Heart right ventricle (tissue), 16 donors: ENCODE data around the gene PRKAR2B. TPM values are rescaled to one million over a fixed set of nuclear protein-coding genes. Genes with fewer than 3 reads are reported as not detected.

Experiments used
- ATAC-seq, 8 donors: fragments of 200-7000 bp; cut with Tn5 transposase; one replicate each; pipeline ENCODE4 v1.9.1; 2020; ENCODE audit warnings: mild to moderate bottlenecking in 8 of 8, moderate library complexity in 8 of 8, moderate number of reproducible peaks in 1 of 8
- DNase-seq, 2 donors: peaks; one replicate each; pipeline ENCODE4 v3.0.0-alpha.2; 2020
- H3K27ac ChIP-seq, 10 donors: fragments of 200-600 bp; sonication (generic) in 2 of 10; one replicate each; pipeline versions ENCODE4 v1.5.0 to v1.8.0; 2020 to 2022; ENCODE audit warnings: mild to moderate bottlenecking in 3 of 10
- H3K27me3 ChIP-seq, 7 donors: fragments of 200-600 bp; one replicate each; pipeline ENCODE4 v1.8.0; 2021 to 2022; ENCODE audit warnings: mild to moderate bottlenecking in 2 of 7
- H3K36me3 ChIP-seq, 9 donors: fragments of 200-600 bp; sonication (generic) in 1 of 9; one replicate each; pipeline versions ENCODE4 v1.5.0 to v1.8.0; 2020 to 2022; ENCODE audit warnings: mild to moderate bottlenecking in 2 of 9
- H3K4me1 ChIP-seq, 9 donors: fragments of 200-600 bp; sonication (generic) in 1 of 9; one replicate each; pipeline versions ENCODE4 v1.5.0 to v1.8.0; 2020 to 2022; ENCODE audit warnings: mild to moderate bottlenecking in 4 of 9
- H3K4me3 ChIP-seq, 10 donors: fragments of 200-600 bp; sonication (generic) in 2 of 10; one replicate each; pipeline versions ENCODE4 v1.5.0 to v1.8.0; 2020 to 2022; ENCODE audit warnings: mild to moderate bottlenecking in 7 of 10, moderate library complexity in 2 of 10
- H3K9me3 ChIP-seq, 11 donors: fragments of 200-600 bp in 10 of 11; sonication (generic) in 2 of 11; one replicate each; pipeline versions ENCODE4 v1.5.0 to v1.8.0; 2013 to 2022; ENCODE audit warnings: mild to moderate bottlenecking in 2 of 11, control low read depth in 1 of 11, moderate library complexity in 1 of 11
- CTCF ChIP-seq, 9 donors: fragments of 200-600 bp; sonication (generic) in 2 of 9; IDR thresholded peaks; one replicate each; pipeline versions ENCODE4 v1.5.0 to v1.8.0; 2021 to 2022; ENCODE audit warnings: antibody characterized with exemption in 9 of 9, mild to moderate bottlenecking in 5 of 9, moderate library complexity in 1 of 9
- WGBS, 2 donors: extraction: QIAGEN DNeasy Blood & Tissue Kit; methylation state at CpG; one replicate each; pipeline ENCODE4 v1.1.7; 2013; ENCODE audit warnings: inconsistent platforms in 1 of 2; 5-methylcytosine and 5-hydroxymethylcytosine counted together
- intact Hi-C, 10 donors: fragments of 100-400 bp; cut with DNase I; formaldehyde crosslinking; loops; one replicate each; pipeline versions ENCODE4 v1.11.1 to v1.14.2; 2022
- polyA plus RNA-seq, 2 donors: library from polyadenylated mRNA; stranded (reverse); fragments of 200-250 nt; gene quantifications; one replicate each; pipeline ENCODE4 v1.2.3, GENCODE V29; 2013
- total RNA-seq, 10 donors: library from RNA; stranded (reverse); fragmentation: NEBNext Ultra II Directional in 3 of 10; extraction: Animal tissue kit (Norgen Biotek cat#: 25700) in 3 of 10; gene quantifications; one replicate each; pipeline versions ENCODE4 v1.2.1 to v1.2.4, GENCODE V29; 2021 to 2023
- donor health status: Arrhythmogenic right ventricular cardiomyopathy.
- donor health status: ischemic (EF 13 %, LVEDD 7.1; RV severe dilation, severe dysfunction).
- donor health status: healthy with polysubstance abuse.
- donor health status: DM: no; HTN: yes; CAD: no.
- donor health status: DM: no; HTN: no; CAD: no.
- donor health status: ischemic (EF 25% LVEDD 6.9; RV normal size, moderate dysfunction).
- donor health status: ischemic (EF 25% LVEDD 5.7; RV mildly dilated, moderate dysfunction).
- donor health status: healthy.
- donor health status: DM: yes; HTN: yes; CAD: no.
- donor health status: Ischemic cardiomyopathy.
- donor health status: ischemic (EF 35%, LVEDD 5.7; RV mildly dilated, moderate dysfunction).
- donor health status: nonischemic (EF 11% LVEDD 7.7; RV severe dilation, severe dysfunction).
- donor health status: DM: yes; HTN: yes; CAD: no.
- donor health status: PGD.
- donor health status: ischemic (EF 29% LVEDD 5.4; RV normal size, mild dysfunction).
- donor health status: nonischemic (EF 23%, LVEDD 6.1; RV moderate dilation, normal function).

The PRKAR2B gene
- total and polyA plus RNA-seq, 12 donors, result 5.4 to 42.5 (median 24.6) TPM

GRCh38 chr7:107118109-107118900 is 73.8 kb downstream of the PRKAR2B start:
- H3K4me1 ChIP-seq, result peaks cover 0 to 31% (median 10%) of the 10 kb centered on the region in 9 donors

DNA sequence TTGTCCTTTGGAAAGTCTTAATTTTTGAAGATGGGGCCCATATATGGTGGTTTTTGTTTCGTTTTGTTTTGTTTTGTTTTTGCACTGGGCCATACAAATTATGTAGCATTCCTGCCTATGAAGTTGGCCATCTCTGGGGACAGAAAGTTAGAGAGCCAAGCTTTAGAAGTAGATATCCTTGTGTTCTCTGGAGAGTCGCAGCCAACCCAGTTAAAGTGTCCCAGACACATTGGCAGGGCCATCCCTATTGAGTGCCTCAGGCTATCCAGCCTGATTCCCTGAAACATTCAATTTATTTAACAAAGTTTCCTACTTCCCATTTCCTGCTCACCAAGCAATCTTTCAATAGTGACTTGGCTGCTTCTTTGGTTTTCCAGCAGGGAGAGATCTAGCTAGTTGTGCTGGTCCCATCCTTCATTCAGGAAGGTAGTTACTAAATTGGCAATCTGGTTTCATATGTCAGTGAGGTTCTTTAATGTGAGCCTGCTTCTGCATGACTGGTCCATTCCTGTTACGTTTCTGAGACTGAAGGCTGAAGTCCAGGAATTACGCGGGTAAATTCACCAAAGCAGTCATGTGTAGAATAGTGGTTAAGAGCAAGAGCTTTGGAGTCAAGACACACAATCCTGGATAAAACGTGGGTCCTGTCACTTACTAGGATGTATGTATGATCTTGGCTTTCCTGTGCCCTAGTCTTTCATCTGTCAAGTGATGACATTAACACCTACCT is 75.0 kb downstream of the PRKAR2B start:
- Histone ChIP-seq H3K4me3 (no peak overlapping the region), H3K27me3 (no peaks in the 10 kb centered on the region), H3K9me3 (no peaks in the 10 kb centered on the region), H3K27ac (no peak overlapping the region), H3K36me3 (no peaks in the 10 kb centered on the region), H3K4me1 (peaks cover 0 to 31% (median 7%) of the 10 kb centered on the region in 9 donors)
- intact Hi-C loops, result no loop called here
- no peak for TF ChIP-seq CTCF (IDR thresholded peaks at IDR 0.05)
- WGBS, 2 donors, result 89 to 93% methylated on average over 6 of the region's 6 CpGs
- ATAC-seq (peak in 2 of 8 donors; percentile 50 to 52), DNase-seq (no peak)

More at GRCh38 chr7:107118109-107118900, 73.8 kb downstream of the PRKAR2B start:
- ATAC-seq, result peak in 5 of 8 donors; percentile 43 to 65 (median 45)
- Histone ChIP-seq H3K27me3 (no peaks in the 10 kb centered on the region), H3K36me3 (no peaks in the 10 kb centered on the region), H3K9me3 (no peaks in the 10 kb centered on the region), H3K4me3 (peak overlapping the region in 1 of 10 donors; percentile 8), H3K27ac (no peak overlapping the region)
- DNase-seq, result no peak
- intact Hi-C loops, result no loop called here
- WGBS, 2 donors, result 18 to 22% methylated on average over 5 of the region's 5 CpGs
- TF ChIP-seq CTCF (IDR thresholded peaks at IDR 0.05), result no peak

GRCh38 chr7:107122486-107122911 is 78.0 kb downstream of the PRKAR2B start:
- ATAC-seq (no peak), DNase-seq (no peak)
- Histone ChIP-seq H3K9me3 (no peaks in the 10 kb centered on the region), H3K4me3 (no peak overlapping the region), H3K27me3 (no peaks in the 10 kb centered on the region), H3K27ac (no peak overlapping the region), H3K36me3 (no peaks in the 10 kb centered on the region), H3K4me1 (peaks cover 0 to 21% (median 7%) of the 10 kb centered on the region in 9 donors)
- intact Hi-C loops, result no loop called here
- no peak for TF ChIP-seq CTCF (IDR thresholded peaks at IDR 0.05)
- 31 to 50% methylated on average over 4 of the region's 4 CpGs for WGBS, 2 donors

GRCh38 chr7:107123392-107123791 is 78.9 kb downstream of the PRKAR2B start:
- Histone ChIP-seq H3K4me1 (peaks cover 0 to 13% (median 5%) of the 10 kb centered on the region in 9 donors), H3K27ac (no peak overlapping the region), H3K4me3 (no peak overlapping the region), H3K9me3 (no peaks in the 10 kb centered on the region), H3K36me3 (no peaks in the 10 kb centered on the region), H3K27me3 (no peaks in the 10 kb centered on the region)
- ATAC-seq (no peak), DNase-seq (no peak)
- 95 to 98% methylated on average over 4 of the region's 4 CpGs for WGBS, 2 donors
- intact Hi-C loops, result no loop called here
- no peak for TF ChIP-seq CTCF (IDR thresholded peaks at IDR 0.05)
